Activated T-cell treated with anti-CD3 and anti-CD28 coated beads, Interleukin-2, amount 50 U/mL, for 48 hours (primary cell): ENCODE measurements around the gene CCDC116.
"Not testable (repeated sequence)": the region's sequence is repeated elsewhere in the genome, so short reads cannot be mapped to it uniquely, and the experiment has no call there.

Source experiments
- DNase-seq, 2 experiments: peaks; one replicate each; pipeline ENCODE4 v3.0.0-alpha.2; 2020

Gene CCDC116

DNA sequence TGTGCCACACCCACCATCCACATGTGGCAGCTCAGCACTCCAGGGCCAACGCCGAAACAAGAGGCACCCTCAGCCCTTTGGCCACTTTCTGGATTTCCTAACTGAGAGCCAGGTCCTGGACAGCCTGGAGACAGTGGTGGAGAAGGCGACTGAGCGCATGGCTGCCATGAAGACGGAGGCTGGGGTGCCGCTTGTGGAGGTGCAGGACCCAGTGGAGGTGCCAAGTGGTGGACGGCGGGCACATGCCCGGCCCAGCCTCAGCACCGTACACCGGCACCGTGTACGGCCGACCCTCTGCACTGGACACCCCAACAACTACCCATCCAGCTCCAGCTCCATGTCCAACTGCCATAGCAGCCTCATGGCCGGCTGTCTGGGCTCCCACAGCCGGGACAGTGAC lies 1.5 kb downstream of the CCDC116 start:
- DNase-seq: no peak

DNA sequence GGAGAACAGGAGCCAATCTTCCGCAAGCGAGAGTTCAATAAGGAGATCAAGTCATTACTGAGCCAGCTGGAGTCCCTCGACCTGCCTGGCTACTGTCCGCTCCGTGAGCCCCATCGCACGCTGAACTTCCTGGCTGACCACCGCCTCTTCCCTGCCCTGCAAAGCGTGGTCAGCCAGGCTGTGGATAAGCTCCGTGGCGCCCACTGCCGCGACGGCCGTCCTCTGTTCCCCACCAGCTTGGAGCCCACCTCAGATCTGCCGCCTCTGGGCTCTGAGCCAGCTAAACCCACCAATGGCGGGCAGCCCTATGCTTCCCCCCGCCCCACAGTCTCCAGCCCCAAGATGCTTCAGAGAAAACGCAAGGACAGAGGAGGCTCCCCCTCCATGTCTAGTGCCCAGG lies 2.3 kb downstream of the CCDC116 start:
- no peak for DNase-seq

DNA sequence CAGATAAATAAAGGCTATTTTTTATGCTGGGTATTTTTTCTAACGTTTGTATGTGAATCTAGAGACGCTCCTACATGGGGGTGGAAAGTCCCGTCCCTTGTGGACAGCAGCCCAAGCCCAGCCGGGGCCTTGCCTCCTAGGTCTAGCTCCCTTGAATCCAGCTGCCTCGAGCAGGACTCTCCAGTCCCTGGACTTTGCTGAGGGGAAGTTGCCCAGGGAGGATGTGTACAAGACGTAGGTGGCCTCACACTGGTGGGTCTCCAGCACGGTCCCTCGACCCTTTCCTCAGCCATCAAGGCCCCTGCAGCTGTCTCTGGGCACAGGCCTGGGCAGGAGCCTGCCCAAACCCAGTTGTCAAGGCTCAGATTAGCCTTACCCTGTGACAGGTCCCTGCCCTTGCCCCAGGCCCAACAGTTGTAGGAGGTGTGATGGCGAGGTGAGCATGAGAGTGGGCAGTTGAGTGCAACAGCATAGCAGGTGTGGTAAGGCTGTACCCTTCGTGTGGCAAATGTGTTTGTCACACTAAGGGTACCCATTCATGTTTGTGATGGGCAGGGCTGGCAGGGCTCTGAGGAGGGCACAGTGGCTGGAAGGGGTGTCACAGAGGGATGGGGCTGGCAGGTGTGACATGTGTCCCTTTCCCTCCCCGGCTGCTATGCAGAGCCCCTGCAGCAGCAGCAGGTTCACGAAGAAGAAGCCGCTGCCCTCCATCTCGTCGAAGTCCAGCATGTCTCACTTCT lies 3.4 kb downstream of the CCDC116 start:
- DNase-seq: no peak

DNA sequence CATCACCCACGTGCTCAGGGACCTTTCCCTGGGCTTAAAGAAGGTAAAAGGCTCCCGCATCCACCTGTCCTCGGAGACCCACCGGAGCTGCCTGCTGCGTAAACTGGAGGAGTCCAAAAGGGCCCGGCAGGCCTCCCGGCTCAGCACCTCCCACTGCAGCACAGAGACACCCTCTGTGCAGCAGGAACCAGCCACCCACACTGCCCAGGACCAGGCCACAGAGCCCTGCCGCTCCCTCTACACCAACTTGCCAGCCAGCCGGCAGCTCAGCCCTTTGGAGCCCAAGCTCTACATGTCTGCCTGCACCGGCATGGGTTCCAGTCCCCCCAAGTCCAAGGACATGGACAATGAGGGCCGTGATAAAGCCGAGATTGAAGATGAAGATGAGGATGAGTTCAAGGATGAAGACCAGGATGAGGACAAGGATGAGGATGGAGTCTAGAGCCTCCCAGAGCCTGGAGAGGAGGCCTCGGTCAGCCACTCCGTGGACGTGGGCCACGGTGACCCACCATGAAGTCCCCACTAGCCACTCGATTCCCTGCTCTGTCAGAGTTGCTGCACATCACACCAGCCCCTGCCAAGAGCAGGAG lies 4.2 kb downstream of the CCDC116 start:
- DNase-seq: no peak

DNA sequence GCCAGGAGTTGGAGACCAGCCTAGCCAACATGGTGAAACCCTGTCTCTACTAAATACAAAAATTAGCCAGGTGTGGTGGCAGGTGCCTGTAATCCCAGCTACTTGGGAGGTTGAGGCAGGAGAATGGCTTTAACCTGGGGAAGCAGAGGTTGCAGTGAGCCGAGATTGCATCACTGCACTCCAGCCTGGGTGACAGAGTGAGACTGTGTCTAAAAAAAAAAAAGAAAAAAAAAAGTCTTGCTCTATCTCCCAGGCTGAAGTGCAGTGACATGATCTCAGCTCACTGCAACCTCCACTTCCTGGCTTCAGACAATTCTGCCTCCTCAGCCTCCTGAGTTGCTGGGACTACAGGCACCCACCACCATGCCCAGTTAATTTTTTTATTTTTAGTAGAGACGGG lies 4.9 kb downstream of the CCDC116 start:
- DNase-seq: not testable (repeated sequence)

DNA sequence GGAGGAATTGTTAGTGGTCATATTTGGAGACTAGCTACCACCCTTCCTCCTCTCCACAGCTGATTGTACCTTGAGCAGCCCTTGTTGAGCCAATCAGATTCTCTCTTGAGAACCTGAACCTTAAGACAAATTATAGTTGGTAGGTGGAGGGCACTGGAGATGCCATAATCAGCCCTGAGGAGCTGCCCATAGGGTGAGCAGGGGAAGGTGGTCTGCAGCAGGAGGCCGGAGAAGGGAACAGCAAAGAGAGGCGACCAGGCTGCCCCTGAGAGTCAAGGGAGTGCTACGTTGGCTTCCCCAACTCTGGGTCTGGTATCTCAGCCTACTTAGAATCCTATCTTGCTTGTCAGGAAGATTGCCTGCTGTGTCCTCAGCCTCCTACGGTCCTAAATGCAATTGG lies 6.8 kb downstream of the CCDC116 start:
- no peak for DNase-seq

DNA sequence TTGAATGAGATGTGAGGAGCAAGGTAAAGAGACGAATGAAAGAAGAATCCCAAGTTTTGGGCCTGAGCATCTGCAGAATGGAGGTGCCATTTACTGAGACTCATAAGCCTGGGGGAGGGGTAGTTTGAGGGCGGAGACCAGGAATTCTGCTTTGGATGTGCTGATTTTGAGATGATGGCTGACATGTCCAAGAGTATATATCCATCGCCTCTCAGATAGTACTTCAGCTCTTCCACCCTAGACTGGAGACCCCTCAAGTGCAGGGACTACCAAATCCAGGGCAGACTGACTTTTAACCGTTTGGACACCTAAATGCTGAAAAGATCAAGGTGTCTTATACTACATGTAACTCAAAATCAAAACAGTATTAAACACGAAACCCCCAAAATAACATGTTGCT lies 8.2 kb downstream of the CCDC116 start:
- no peak for DNase-seq

DNA sequence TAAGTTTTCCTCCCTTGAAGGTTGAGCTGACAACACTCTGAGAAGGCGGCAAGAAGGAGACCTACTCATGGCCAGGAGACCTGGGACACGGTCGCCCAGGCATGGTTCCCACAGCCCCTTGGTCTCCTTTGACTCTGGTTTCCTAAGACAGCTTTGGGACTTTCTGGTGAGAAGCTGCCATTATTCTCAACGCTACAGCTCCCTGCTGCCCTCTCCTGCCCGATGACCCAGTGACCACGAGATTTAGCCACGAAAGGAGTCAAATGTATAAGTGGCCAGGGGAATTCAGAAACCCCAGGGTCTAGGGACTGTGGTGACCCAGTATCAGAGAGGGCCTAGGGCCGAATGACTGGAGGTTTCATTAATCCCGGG lies 8.8 kb downstream of the CCDC116 start:
- peak in 1 of 2 experiments; percentile 36 for DNase-seq

DNA sequence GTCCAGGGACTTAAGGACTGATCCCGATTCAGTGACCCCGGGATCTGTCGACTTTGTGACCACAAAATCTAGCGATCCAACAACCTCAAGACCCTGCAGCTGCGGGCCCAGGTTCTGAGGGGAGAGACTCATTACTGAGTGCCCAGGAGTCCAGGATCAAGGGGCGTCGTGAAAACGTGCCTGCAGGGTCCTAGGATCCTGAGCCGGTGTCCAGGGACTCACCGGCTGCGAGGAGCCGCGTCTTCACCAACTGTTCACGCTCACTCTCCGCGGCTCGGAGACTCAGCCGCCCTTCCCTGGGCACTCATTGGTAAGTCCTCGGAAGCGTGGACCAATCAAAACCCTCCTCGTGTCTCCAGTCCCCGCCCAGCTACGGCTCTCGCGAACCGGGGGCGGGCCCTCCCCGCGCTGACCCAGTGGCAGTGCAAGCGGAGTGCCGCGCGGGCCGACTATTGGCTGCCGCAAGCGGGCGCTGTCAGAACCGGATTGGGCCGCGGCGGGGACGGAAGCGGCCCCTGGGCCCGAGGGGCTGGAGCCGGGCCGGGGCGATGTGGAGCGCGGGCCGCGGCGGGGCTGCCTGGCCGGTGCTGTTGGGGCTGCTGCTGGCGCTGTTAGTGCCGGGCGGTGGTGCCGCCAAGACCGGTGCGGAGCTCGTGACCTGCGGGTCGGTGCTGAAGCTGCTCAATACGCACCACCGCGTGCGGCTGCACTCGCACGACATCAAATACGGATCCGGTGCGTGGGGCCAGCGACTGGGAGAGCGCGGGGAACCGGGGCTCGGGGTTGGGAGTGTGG lies 9.4 kb downstream of the CCDC116 start, which contains the start of gene SDF2L1:
Gene SDF2L1 (plus strand): TSS at position 514 of the 795 bp plus-strand sequence. CDS start 35 bp downstream, at position 549.
- DNase-seq: peak; percentile 98 to 99

DNA sequence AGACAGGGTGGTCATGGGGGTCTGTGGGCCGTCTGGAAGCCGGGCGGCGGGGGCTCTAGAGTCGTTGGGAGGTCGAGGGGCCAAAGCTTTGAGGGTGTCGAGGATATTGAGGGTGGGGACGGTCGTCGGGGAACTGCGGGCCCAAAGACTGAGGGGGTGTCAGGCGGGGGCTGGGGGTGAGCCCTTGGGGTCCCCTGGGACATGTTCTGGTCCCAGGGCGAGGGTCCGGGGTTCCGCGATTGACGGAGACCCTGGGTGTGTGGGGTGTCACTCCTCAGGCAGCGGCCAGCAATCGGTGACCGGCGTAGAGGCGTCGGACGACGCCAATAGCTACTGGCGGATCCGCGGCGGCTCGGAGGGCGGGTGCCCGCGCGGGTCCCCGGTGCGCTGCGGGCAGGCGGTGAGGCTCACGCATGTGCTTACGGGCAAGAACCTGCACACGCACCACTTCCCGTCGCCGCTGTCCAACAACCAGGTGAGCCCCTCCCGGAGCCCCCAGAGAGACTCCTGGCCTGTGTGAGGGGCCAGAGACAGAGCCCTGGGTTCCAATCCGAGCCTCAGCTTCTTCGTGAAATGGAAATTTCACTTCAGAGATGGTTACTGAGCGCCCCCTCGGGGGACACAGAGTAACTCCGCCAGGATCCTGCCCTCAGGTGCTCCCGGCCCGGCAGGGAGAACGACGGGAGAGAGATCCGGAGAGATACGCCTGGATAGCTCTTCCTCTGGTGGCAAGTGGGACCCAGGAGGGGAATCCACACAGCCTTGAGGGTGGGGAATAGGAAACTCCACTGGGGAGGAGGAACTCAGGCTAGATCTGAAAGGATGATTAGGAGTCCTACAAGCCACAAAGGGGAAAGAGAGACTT lies 10.3 kb downstream of the CCDC116 start:
- peak; percentile 78 to 81 for DNase-seq

DNA sequence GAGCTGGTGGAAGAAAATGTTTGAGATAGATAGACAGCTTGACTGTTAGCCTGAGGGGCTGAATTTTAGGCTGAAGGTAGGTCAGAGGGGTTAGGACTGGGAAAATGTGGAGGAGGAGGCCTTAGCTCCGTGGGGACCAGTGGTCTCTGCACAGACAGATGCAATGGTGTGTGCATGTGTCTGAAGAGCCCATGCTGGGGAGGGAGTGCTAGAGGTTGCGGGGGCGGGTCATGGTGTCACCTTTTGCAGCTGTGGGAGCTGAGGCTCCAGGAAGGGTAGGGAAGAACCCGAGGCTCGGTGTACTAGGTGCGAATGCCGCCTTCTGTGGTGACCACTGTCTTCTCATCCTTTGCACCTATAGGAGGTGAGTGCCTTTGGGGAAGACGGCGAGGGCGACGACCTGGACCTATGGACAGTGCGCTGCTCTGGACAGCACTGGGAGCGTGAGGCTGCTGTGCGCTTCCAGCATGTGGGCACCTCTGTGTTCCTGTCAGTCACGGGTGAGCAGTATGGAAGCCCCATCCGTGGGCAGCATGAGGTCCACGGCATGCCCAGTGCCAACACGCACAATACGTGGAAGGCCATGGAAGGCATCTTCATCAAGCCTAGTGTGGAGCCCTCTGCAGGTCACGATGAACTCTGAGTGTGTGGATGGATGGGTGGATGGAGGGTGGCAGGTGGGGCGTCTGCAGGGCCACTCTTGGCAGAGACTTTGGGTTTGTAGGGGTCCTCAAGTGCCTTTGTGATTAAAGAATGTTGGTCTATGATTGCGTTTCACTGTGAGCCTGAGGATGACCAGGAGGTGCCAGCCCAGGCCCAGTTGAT lies 11.2 kb downstream of the CCDC116 start:
- DNase-seq: peak in 1 of 2 experiments; percentile 40

DNA sequence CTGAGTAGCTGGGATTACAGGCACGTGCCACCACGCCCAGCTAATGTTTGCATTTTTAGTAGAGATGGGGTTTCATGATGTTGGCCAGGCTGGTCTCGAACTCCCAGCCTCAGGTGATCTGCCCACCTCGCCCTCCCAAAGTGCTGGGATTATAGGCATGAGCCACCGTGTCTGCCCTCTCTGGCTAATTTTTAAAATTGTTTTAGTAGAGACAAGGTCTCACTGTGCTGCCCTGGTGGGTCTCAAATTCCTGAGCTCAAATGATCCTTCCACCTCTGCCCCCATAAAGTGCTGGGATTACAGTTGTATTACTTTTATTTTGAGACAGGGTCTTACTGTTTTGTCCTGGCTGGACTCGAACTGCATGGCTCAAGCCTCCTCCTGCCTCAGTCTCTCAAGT lies 13.0 kb downstream of the CCDC116 start:
- DNase-seq: not testable (repeated sequence)

DNA sequence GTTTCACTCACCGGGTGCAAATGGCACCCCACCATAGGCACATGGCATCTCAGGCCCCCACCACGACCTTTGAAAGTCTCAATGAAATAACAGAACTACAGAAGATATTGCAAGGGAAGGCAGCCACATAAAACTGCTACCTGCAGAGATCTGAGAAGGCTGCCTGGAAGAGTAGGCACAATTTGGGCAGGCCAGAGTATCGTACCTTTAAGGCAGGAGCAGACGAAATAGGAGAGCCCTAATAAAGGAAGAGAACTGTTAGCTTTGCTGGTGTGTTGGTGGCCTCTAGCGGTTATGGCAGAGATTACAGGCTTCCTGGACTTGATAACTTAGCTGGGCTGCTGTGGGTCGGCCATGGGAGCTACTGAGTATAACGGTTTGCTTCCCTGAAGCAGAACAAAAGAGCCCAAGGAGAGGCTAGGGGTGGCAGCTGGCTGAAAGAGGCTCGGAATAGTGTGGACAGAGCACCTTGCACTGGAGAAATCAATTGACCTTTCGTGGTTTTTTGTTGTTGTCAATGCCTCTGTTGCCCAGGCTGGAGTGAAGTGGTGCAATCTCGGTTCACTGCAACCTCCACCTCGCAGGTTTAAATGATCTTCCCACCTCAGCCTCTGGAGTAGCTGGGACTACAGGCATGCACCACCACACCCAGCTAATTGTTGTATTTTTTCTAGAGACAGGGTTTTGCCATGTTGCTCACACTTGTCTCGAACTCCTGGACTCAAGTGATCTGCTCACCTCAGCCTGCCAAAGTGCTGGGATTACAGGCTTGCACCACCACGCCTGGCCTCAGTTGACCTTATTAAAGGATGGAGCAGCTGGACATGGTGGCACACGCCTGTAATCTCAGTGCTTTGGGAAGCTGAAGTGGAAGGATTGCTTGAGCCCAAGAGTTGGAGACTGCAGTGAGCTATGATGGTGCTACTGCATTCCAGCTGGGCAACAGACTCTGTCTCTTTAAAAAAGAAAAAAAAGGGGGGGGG lies 14.3 kb downstream of the CCDC116 start:
- DNase-seq: peak; percentile 84 to 86

DNA sequence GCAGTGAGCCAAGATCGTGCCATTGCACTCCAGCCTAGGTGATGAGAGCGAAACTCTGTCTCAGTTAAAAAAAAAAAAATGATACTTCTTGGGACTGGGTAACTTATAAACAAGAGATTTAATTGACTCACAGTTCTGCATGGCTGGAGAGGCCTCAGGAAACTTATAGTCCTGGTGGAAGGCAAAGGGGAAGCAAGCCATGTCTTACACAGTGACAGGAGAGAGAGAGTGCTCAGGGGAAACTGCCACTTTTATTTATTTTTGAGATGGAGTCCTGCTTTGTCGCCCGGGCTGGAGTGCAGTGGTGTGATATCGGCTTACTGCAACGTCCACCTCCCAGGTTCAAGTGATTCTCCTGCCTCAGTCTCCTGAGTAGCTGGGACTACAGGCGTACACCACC lies 17.7 kb downstream of the CCDC116 start:
- no peak for DNase-seq

DNA sequence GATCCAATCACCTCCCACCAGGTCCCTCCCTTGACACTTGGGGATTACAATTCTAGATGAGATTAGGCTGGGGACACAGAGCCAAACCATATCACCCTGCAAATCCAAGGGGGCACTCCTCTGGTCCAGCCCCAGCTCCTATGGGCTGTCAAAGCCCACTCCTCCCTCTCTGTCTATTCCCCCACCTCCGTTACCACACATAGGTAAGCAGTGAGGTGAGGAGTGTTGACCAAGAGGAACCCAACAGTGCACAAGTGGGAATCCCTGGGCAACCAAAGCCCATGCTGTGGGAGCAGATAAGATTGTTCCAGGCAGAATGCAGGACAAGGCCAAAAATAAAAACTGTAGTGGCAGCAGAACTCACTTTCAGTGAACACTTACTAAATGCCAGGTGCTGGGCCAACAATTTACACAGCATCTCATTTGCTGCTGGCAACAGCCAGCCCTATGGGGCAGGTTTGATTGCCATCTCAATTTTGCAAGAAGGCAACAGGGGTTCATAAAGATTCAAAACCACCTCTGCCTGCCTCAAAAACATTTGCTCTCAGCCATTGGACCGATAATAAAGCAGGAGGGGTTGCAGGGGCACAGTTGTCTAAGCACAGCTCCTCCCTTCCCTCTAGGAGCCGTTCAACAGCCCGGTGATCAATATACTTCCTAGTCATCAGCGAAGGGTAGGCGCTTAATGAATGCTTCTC lies 18.4 kb downstream of the CCDC116 start:
- no peak for DNase-seq

DNA sequence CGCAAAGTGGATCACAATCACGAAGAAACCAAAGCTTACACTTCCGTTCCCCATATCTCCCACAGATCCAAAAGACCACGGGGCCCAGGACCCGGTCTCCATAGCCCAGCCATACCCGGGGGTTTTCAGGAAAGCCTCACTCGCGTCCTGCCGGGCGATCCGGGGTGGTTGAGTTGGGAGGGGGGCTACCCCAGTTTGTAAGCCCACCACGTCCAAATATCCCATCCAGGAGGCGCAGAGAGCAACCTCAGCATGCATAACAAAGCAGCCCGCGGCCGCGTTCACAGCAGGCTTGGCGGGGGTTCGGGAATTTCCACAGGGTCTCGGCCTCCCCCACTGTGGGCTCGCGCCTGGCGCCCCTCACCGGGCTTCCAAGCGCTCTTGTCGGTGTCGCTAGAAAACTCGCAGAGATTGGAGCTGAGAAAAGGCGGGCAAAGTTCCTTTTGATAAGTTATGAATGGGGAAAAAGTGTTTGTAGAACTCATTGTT lies 19.0 kb downstream of the CCDC116 start:
- DNase-seq: no peak

DNA sequence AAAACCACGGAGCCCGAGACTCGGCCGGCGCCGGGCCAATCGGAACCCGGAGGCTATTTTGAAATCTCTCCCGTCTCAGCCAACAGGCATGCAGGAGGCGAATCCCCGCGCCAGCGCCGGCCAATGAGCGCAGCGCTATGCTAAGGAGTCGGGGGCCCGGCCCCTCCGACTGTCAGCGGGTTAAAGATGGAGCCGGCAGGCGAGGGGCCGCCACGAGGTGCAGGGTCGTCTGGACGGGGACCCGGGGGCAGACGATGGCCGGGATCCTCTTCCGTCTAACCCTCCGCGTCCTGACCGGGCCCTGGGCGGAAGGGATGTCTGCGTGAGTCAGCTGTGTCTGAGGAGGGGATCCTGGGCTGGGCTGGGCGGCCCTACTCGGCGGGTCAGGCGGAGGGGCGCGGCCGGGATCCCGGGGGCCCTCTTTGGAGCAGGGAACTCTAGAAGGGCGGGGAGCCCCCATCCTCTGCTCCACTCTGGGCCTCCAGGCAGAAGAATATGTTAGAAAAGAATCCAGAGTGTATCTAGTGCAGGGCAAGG lies 19.5 kb downstream of the CCDC116 start:
- DNase-seq: peak; percentile 92 to 93

DNA sequence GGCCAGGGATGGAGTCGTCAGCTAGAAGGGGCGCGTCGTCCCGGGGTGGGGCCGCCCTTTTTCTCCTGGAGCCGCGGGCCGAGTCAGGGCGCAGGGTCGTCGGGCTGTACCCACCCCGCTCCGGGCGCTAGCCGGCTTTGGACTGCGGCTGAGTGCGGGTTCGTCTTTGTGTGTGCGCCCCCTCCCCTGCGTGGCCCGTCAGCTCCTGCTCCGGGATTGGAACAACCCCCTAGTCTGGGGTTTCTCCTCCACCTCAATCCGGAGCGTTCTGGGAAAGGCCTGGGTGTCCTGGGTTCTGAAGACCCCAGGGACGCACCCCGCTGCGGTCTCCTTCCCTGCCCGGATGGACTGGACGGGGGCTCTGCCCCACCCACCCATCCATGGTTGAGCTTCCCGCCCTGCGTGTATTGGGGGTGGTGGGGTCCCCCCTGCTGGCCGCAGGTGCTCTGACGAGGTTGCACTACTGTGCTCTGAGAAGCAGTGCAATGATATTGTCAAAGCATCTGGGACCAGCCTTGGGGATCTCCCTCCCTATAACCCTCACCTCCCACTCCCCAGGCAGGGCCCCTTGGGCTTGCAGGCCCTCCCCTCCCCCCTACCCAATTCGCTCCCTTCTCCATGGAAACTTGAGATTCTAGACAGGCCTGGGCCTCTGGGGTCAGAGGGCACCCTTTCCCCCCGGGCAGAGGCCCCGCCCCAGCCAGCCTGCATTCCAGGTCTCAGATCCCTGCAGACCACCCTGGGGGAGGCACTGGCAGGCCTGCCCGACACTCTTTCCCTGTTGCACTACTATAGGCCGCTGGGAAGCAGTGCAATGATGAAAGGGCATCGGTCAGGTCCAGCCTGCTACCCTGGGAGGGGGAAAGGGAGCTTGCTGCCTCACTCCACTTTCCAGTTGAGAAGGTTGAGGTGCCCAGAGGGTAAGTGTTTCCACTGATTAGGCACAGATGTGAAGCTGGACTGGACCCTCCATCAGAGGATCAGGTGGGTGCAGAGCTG lies 20.3 kb downstream of the CCDC116 start:
- DNase-seq: no peak
